Progenitor cell of endocrine pancreas (in vitro differentiated cells): ENCODE results near the gene ASB3. TPM values are rescaled to one million over a fixed set of nuclear protein-coding genes. Genes with fewer than 3 reads are reported as not detected.
A peak's percentile ranks its signal among the peaks of the same experiment; 100 is the strongest.
"Not testable (repeated sequence)": the region's sequence is repeated elsewhere in the genome, so short reads cannot be mapped to it uniquely, and the experiment has no call there.

Experiments
- DNase-seq: peaks from one replicate; pipeline ENCODE4 v3.0.0; 2021; ENCODE audit warnings: low spot score; ENCODE audit not compliant: unreplicated experiment
- H3K27ac Mint-ChIP-seq: 2 replicates; pipeline ENCODE4 v1.8.0; 2021; ENCODE audit warnings: mild to moderate bottlenecking, moderate library complexity, mixed read lengths
- H3K27me3 Mint-ChIP-seq: 2 replicates; pipeline ENCODE4 v1.8.0; 2021; ENCODE audit warnings: mixed read lengths
- H3K36me3 Mint-ChIP-seq: 2 replicates; pipeline ENCODE4 v1.8.0; 2022; ENCODE audit warnings: mixed read lengths; ENCODE audit not compliant: insufficient read depth
- H3K4me1 Mint-ChIP-seq: 2 replicates; pipeline ENCODE4 v1.8.0; 2021; ENCODE audit warnings: low read depth, mixed read lengths
- H3K4me3 Mint-ChIP-seq: 2 replicates; pipeline ENCODE4 v1.8.0; 2021; ENCODE audit warnings: low read depth, mild to moderate bottlenecking, moderate library complexity, mixed read lengths
- H3K9me3 Mint-ChIP-seq: 2 replicates; pipeline ENCODE4 v1.8.0; 2021; ENCODE audit warnings: low read depth, mixed read lengths
- long read RNA-seq: library from polyadenylated mRNA; unstranded; transcript quantifications from one replicate; pipeline ENCODE4 v2.0.0, GENCODE V29; 2020
- total RNA-seq: library from RNA; stranded (reverse); gene quantifications from 2 replicates; pipeline ENCODE4 v1.2.1, GENCODE V29; 2021
- TF ChIP-seq, protein P1 (sequence below): fragments of 200-600 bp; sonication (generic); IDR thresholded peaks from one replicate; pipeline ENCODE4 v1.5.0; 2021; ENCODE audit warnings: antibody characterized with exemption, mild to moderate bottlenecking; ENCODE audit not compliant: unreplicated experiment

ASB3 gene, protein sequence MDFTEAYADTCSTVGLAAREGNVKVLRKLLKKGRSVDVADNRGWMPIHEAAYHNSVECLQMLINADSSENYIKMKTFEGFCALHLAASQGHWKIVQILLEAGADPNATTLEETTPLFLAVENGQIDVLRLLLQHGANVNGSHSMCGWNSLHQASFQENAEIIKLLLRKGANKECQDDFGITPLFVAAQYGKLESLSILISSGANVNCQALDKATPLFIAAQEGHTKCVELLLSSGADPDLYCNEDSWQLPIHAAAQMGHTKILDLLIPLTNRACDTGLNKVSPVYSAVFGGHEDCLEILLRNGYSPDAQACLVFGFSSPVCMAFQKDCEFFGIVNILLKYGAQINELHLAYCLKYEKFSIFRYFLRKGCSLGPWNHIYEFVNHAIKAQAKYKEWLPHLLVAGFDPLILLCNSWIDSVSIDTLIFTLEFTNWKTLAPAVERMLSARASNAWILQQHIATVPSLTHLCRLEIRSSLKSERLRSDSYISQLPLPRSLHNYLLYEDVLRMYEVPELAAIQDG
- 31.3 and 31.4 TPM in 2 replicates for total RNA-seq
- long read RNA-seq, transcript ASB3-201 (10 exons, 2,214 nt): major isoform, 104 of 175 reads
- long read RNA-seq, transcript ASB3-202 (9 exons, 1,734 nt): minor isoform, 17 of 175 reads
- long read RNA-seq, partial matches to known transcripts: 10 of 175 reads
- long read RNA-seq, other reads (novel, unspliced or antisense): 44 of 175 reads

DNA sequence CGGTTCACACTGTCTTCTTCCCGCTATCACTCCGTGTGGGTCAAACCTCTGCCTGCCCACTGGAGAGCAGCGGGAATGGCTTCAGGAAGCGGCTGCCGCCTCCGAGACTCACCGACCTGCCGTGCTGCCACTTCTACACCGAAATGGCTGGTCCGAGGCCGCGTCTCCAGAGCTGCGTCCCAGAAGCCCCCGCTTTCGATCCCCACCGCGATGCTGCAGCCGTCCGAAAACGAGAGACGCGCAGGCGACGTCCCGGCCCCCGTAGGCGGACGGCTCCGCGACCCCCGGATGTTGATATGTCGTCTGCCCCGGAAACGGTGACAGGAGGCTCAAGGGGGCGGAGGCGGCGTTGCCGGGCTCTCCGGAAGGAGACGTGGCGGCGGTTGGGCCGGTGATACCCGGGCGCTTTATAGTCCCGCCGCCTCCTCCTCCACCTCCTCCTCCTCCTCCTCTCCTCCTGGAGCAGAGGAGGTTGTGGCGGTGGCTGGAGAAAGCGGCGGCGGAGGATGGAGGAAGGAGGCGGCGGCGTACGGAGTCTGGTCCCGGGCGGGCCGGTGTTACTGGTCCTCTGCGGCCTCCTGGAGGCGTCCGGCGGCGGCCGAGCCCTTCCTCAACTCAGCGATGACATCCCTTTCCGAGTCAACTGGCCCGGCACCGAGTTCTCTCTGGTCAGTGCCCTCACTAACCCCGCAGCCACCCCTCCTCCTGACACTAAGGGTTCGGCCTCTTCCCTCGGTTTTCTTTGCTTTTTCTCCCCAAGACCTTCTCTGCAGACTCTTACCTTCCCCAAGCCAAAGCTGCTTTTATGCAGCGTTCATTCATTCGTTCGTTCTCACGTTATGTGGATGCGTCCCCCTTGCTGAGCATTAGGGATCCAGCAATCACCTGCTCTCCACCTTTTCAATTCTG lies at the start of gene ASB3, which contains the start of gene ERLEC1:
Gene ASB3 (minus strand): TSS at position 249 of the 909 bp plus-strand sequence. CDS start 21,381 bp downstream, outside the sequence.
Gene ERLEC1 (plus strand): TSS at position 340 of the 909 bp plus-strand sequence. CDS start 167 bp downstream, at position 507.
- H3K27me3 Mint-ChIP-seq: no peaks in the 10 kb centered on the region
- peak; percentile 80 for DNase-seq
- H3K4me1 Mint-ChIP-seq: peaks cover 25% of the 10 kb centered on the region
- H3K36me3 Mint-ChIP-seq: peaks cover 1% of the 10 kb centered on the region
- H3K4me3 Mint-ChIP-seq: peak within 1 kb of the TSS; percentile 91
- H3K9me3 Mint-ChIP-seq: no peaks in the 10 kb centered on the region
- H3K27ac Mint-ChIP-seq: peak within 1 kb of the TSS; percentile 99
- TF ChIP-seq, protein P1, sequence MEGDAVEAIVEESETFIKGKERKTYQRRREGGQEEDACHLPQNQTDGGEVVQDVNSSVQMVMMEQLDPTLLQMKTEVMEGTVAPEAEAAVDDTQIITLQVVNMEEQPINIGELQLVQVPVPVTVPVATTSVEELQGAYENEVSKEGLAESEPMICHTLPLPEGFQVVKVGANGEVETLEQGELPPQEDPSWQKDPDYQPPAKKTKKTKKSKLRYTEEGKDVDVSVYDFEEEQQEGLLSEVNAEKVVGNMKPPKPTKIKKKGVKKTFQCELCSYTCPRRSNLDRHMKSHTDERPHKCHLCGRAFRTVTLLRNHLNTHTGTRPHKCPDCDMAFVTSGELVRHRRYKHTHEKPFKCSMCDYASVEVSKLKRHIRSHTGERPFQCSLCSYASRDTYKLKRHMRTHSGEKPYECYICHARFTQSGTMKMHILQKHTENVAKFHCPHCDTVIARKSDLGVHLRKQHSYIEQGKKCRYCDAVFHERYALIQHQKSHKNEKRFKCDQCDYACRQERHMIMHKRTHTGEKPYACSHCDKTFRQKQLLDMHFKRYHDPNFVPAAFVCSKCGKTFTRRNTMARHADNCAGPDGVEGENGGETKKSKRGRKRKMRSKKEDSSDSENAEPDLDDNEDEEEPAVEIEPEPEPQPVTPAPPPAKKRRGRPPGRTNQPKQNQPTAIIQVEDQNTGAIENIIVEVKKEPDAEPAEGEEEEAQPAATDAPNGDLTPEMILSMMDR: no peak

DNA sequence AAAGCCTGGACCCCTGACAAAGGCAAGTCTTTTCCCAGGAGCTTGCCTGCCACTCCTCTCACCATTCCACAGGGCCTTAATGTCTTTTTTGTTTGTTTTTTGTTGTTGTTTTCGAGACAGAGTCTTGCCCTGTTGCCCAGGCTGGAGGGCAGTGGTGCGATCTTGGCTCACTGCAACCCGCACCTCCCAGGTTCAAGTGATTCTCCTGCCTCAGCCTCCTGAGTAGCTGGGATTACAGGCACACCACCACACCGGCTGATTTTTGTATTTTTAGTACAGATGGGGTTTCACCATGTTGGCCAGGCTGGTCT lies 43.2 kb upstream of the ASB3 start:
- H3K4me1 Mint-ChIP-seq, H3K27me3 Mint-ChIP-seq, H3K9me3 Mint-ChIP-seq, H3K4me3 Mint-ChIP-seq, H3K27ac Mint-ChIP-seq, H3K36me3 Mint-ChIP-seq, DNase-seq: not testable (repeated sequence)

GRCh38 chr2:53829273-53829979 lies 42.7 kb upstream of the ASB3 start:
- H3K9me3 Mint-ChIP-seq: no peaks in the 10 kb centered on the region
- no peak overlapping the region for H3K4me3 Mint-ChIP-seq
- no peak overlapping the region for H3K27ac Mint-ChIP-seq
- peaks cover 3% of the 10 kb centered on the region for H3K36me3 Mint-ChIP-seq
- DNase-seq: no peak
- peaks cover 2% of the 10 kb centered on the region for H3K4me1 Mint-ChIP-seq
- TF ChIP-seq, protein P1: no peak
- no peaks in the 10 kb centered on the region for H3K27me3 Mint-ChIP-seq

- H3K27ac Mint-ChIP-seq: no peak overlapping the region
These were observed 41.6 kb upstream of the ASB3 start for GRCh38 chr2:53828331-53828730.

More at GRCh38 chr2:53828331-53828730, 41.6 kb upstream of the ASB3 start:
- Mint-ChIP-seq H3K9me3 (no peaks in the 10 kb centered on the region), H3K4me1 (peaks cover 2% of the 10 kb centered on the region), H3K36me3 (no peaks in the 10 kb centered on the region), H3K4me3 (no peak overlapping the region), H3K27me3 (no peaks in the 10 kb centered on the region)
- TF ChIP-seq, protein P1: no peak
- DNase-seq: no peak
